HG03135 (cell line): Measurements from ENCODE around the gene KLF1.
"Not testable (repeated sequence)": the region's sequence is repeated elsewhere in the genome, so short reads cannot be mapped to it uniquely, and the experiment has no call there.

Experiments
- ATAC-seq: cut with Tn5 transposase; IDR thresholded peaks from one replicate; pipeline ENCODE4 v1.9.1; 2021; ENCODE audit warnings: mild to moderate bottlenecking, moderate library complexity; ENCODE audit not compliant: unreplicated experiment

Gene KLF1

DNA sequence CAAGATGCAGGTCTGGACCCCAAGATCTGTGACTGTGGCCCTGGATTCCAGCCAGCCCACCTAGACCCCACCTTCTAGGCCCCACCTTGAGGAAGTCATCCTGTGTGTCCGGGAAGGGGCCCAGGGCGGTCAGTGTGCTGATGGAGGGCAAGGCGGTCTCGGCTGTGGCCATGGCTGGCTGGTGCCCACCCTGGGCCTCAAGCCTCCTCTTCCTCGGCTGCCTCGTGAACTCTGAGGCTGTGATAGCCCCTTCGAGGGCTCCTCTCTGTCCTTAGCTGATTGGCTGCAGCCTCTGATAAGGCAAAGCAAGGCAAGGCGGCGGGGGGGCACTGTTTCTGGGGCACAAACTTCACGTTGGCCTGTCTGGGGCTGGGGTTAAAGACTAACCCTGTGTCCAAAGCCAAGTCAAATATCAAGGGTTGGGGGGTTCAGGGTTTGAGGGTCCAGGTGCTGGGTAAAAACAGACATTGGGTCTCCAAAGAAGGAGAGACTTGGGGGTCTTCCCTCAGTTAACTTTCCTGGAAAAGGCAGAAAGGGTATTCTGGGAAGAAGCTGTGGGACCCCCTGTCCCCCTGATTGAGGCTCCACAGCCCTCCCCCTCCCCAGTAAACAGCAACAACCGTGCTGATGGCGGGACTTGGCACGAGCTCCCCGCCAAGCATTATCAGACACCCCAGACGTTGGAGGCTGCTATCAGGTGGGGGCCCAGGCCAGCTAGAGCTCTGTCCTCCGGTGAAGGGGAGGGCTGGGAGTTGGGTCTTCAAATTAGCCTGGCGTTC, at the start of gene KLF1:
Gene KLF1 (minus strand): TSS at position 233 of the 779 bp plus-strand sequence. CDS start 61 bp downstream, at position 172.
- no peak for ATAC-seq

DNA sequence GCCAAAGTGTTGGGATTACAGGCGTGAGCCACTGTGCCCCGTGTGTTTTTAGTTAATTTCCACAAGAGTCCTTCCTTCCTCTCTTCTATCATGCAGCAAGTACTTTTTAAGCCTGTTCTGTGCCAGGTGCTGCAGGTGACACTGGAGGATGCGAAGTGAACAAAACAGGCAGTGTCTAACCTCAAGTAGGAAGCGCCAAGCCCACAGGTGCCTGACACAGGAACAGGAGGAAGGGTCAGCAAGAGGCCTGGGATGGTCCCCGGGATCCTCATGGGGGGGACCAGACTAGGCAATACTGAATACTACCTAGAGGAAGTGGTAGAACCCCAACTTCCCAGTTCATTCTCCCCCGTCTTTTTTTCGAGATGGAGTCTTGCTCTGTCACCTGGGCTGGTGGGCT, 49.6 kb upstream of the KLF1 start:
- no peak for ATAC-seq

DNA sequence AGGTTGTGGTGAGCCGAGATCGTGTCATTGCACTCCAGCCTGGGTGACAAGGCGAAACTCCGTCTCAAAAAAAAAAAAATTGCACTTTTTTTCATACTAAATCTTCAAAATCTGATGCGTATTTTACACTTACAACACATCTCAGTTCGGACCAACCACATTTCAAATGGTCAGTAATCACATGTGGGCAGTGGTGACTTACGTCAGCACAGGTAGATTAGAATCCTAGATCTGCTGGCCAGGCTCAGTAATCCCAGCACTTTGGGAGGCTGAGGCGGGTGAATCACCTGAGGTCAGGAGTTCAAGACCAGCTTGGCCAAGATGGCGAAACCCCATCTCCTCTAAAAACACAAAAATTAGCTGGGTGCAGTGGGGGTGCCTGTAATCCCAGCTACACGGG, 48.1 kb upstream of the KLF1 start:
- no peak for ATAC-seq

DNA sequence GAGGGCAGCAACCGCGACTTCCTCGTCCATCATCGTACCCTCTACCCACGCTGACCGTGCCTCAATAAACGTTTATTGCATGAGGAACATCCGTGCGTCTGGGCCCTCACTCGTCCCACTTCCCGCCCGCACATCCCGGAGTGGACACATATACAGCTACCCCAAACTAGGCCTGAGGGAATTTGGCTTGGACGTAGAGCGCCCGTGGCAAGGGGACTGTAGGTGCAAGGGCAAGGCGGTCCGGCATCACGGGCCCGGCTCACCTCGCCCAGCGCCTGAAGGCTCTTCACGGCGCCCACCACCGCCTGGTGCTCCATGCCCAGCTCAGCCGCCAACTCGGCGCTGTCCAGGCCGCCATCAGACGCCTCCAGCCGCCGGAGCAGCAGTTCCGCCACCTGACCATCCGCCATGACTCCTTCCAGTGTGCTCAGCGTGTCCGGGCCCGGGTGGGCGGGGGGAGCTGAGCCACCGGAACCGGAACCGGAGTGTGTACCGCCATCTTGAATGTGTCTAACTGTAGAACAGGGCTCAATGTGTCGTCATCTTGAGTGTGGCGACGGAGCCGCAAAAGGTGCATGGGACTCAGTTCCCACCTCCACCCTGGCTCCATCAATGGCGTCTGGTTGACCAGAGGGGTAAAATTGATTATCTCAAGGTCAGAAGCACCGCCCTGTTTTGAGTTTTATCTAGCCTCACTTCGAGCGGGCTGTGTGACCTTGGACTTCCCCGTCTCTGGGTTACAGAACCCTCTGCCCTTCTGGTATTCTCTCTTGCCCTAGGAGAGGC, 46.5 kb upstream of the KLF1 start, which contains the start of gene FARSA:
Gene FARSA (minus strand): TSS at position 425 of the 786 bp plus-strand sequence. CDS start 15 bp downstream, at position 410.
- peak; percentile 43 for ATAC-seq

DNA sequence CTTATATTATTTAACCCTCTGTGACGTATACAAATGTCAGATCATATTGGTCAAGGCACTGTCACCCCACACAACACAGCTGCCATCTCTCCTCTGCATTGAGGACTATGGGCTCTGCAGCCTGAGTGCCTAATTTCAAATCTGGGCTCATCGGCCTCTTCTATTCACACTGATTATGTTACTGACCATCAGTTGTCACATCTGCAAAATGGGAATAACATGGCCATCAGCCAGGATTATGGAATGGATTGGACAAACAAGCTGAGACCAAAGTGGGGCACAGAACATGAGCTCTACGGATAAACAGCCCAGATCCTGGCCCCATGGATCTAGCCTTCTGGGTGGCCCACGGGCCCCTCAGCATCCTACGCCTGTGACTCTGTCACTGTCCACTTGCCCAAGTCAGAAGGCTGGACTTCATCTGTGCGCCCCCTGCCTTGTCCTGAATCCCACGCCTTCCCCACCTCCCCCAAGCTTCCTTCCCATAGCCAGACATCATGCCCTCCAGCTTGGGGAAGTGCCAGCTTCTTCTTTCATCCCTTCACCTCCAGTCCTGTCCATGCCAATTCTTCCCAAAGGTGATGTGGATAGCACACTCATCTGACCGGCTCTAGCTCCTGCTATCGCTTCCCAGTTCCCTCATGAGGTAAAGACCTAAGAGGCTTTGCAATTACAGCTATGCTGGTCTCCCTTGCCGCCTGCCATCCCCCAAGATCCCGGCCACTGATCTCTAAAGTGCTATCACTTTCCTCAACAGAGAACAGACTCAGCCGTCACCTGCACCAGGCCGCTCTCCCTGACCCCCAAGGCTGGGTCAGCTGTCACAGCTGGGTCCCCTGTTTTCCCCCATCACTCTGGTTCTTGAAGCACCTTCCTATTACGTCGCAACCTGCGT, 45.6 kb upstream of the KLF1 start:
- ATAC-seq: peak; percentile 14

DNA sequence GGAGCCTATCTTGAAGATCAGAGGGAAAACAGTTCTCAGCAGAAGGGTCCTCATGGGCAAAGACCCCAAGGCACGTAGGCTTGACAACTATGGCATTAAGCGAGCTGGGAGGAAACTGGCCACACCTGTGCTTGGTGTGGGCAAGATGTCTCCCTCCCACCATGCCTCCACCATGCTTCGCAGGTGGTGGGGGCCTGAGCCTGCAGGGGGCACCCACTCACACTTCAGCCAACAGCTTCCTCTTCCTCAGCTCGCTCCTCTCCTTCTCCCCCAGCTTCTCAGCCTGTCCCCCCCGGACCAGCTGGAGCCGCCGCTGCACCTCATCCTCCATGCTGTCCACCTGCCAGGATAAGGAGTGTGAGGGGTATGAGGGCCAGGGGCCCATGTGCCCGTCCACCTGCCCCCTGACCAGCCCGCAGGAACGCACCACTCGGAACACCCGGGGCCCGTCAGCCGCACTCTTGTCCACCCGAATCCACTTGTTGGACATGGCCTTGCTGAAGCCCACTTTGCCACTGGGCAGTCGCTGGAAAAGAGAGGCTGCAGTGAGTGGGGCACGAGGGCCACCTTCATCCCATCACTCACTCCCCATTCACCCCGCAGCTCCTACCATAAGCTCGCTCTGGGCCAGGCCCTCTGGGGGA, 43.1 kb upstream of the KLF1 start:
- ATAC-seq: no peak

DNA sequence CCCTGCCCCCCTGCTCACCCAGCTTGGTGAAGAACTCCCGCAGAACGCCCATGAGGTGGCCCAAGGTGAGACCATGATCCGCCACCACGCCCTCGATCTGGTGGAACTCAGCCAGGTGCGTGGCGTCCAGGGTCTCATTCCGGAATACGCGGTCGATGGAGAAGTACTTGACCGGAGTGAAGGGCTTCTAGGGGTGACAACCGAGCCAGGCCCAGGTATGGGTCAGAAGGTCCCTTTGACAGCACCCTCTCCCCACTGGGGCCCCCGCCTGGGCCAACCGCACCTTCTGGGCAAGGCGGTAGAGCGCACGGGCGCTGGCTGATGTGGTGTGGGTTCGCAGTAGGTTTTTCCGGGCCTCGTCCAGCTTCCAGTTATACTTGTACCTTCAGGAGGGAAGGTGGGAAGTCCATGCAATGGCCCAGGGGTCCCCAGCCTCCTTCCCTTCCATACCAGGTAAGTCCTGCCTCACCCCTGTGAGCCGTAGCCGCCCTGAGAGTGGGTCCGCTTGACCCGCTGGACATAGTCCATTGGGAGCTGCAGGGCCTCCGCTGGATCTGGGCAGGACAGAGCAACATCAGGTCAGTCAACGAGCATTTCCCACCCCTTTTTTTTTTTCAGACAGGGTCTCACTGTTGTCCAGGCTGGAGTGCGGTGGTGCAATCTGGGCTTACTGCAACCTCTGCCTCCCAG, 37.8 kb upstream of the KLF1 start:
- ATAC-seq: no peak

DNA sequence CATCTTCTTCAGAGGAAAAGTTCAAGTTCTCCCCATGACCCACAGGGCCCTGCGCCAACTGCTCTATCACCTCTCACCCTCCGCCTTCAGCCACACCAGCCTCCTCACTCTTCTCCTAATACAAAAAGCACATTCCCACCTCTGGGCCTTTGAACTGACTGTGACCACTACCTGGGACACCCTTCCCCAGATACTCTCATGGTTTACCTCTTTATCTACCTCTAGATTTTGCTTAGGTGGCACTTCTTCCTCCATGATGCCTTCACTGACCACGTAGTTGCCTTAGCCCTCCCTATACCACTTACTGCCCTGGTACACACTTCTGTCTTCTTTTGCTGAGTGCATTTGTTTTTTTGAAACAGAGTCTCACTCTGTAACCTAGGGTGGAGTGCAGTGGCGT, 36.0 kb upstream of the KLF1 start:
- ATAC-seq: no peak

DNA sequence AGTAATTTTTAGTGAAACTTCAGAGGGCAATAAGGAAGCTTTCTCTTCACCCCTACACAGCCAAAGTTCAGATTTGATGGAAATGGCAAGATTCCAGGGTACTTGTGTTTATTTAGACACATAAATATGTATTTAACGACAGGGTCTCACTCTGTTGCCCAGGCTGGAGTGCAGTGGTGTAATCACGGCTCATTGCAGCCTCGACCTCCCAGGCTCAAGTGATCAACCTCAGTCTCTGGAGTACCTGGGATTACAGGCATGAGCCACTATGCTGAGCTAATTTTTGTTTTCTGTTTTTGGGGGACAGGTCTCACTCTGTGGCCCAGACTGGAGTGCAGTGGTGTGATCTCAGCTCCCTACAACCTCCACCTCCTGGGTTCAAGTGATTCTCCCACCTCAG, 34.0 kb upstream of the KLF1 start:
- no peak for ATAC-seq

DNA sequence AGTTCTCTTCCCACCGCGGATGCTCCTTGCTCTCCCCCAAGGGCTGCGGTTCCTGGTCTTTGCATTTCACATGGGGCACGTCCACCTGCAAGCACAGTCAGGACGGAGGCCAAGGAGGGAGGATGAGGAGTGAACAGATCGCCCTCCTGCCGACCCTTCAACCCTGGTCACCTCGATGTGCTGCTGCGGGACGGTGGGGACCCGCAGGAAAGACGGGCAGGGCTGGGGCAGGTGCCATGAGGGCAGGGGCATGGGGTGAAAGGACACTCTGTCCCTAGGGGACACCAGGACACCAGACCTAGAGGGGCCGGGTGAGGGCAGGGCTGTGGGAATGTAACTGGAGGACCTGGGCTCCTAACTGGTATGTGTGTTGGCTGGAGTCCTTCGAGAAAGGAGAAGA, 31.3 kb upstream of the KLF1 start:
- no peak for ATAC-seq

DNA sequence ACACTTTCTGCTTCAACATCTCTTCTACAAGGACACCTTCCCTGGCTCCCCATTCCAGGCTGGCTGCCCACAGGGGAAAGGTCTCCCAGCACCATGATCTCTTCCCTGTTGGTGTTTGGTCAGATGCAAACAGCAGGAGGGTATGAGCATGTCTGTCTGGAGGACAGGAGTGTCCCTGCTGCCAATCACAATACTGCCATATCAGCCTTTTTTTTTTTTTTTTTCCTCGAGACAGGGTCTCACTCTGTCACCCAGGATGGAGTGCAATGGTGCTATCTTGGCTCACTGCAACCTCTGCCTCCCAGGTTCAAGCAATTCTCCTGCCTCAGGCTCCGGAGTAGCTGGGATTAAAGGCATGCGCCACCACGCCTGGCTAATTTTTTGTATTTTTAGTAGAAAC, 28.9 kb upstream of the KLF1 start:
- ATAC-seq: not testable (repeated sequence)

DNA sequence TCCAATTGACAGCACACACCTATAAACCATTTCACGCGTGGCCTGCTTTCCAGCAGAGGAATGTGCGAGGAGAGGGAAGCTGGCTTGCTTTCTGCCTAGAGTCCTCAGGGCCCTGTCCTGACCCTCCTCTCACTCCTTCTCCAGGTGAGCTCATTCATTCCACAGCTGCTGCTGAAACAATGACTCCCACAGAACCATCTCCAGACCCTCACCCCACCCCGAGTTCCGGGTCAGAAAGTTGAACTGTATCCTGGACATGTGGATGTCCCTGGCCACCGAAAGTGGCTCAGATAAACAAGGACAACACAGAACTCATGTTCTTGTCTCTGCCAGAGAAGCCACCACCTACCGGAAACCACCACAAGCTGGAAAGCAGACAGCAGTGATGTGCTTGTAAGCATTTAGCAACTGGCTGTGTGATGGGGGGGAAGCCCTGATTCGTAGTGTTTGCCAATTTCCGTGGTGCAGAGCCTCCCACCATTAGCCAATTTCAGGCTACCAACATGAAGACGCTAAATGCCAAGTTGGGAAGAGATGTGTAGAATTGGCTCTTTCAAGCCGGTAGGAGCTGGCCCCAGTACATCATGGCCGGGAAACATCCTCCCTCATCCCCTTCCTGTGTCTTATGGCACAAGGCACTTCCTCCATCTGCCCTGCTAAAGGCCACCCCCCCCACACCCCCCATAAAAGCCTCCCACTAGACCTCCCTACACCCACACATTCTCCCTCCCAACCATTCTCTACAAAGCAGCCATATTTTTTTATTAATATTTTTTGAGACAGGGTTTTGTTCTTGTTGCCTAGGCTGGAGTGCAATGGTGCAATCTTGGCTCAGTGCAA, 27.1 kb upstream of the KLF1 start:
- ATAC-seq: no peak

DNA sequence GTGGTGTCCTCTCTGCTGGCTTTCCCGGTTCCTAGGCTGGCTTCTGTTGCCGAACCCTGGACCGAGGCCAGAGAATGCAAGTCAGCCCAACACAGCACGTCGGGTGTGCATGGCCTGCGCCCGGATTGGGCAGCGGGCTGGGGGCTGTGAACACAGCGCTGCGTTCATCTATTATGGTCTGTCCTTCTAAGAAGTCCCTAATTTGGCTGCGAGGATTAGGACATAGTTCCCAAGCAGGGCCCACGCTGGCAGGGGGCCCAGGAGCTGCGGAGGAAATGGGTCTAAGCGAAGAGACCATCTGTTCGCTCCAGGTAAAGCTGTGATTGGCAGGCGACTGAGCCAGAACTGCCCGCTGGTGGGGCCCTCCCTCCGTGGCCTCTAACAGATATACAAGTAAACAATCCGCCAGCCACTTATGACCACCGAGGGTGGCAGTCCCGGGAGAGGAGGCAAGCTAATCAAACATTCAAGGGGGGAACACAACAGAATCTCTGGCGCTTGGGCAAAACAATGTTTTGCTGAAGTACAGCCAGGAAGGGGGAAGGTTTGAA, 26.1 kb upstream of the KLF1 start:
- ATAC-seq: no peak

DNA sequence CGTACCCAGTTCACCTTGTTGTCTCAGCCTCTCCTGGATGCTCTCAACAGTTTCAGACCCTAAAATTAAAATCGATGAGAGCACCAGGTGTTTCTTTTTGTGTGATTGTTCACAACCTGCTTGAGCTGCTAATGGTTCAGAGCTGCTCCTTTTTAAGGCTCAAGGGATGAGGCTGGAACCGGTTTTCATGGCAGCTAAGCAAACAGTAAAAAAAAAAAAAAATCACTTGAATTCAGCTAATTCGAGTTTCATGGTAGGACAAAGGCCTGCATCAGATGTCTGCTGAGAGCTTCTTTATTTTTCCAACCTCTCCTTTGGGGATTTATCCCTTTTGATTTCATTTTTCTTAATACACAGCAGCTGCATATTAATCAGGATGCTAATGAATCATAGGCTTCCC, 25.6 kb upstream of the KLF1 start:
- no peak for ATAC-seq

DNA sequence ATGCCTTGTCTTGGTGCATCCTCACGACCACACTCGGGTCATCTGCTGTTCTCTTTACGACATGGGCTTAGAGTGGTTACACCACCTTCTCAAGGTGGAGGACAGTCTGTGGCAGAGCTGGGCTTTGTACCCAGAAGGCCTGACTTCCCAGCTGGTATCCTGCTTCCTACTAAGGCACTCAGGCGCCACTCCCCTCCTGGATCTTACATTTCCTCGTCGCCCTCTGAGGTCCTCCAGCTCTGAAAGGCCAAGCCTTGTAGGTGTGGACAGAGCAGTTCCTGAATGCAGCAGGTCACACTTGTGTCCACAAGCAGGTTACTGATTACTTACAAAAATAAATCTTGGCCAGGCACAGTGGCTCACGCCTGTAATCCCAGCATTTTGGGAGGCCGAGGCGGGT, 20.2 kb upstream of the KLF1 start:
- ATAC-seq: no peak

DNA sequence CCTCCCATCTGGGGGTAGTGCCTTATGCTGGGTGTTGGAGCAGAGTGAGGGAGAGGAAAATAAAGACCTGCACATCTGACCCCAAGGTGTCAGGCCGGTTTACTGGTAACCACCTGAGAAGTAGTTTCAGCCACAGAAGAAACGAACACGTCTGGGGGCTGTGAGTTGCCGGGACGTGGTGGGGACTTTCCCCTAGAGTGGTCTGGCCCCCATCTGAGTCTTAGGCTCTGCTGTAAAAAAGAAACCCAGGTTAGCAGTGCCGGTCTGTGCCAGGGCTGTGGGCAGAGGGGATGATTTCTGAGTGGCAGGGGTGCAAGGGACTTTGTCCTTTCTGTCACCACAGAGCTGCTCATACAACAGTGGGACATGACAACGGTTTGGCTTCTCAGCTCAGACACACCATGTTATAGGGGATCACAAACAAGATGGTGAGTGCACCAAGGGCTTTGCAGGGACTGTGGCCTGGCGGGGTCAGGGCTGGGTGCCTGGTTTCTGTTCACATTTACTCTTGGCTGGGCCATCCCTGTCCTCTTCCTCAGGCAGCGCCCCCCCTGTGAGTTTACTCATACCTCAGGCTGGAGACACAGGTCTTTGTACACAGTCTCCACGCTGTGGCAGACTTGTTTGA, 13.0 kb upstream of the KLF1 start:
- peak; percentile 80 for ATAC-seq

DNA sequence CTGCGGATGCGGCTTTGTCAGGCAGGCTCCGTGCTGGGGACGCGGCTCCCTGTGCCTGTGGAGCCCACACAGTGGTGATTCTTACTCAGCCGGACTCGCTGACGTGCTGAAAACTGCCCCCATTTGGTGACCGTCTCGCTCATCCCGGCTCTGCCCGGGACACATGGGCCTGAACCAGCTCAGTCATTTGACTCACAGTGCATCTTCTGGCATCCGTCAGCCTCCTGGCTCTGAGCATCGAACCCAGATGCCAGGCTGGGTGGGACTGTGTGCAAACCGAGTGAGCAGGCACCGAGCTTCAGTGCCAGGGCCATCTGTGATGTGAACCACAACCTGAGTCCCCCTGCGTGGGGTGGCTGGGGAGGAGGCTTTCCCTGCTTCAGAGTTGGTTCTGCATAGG, 9.5 kb upstream of the KLF1 start:
- ATAC-seq: no peak

DNA sequence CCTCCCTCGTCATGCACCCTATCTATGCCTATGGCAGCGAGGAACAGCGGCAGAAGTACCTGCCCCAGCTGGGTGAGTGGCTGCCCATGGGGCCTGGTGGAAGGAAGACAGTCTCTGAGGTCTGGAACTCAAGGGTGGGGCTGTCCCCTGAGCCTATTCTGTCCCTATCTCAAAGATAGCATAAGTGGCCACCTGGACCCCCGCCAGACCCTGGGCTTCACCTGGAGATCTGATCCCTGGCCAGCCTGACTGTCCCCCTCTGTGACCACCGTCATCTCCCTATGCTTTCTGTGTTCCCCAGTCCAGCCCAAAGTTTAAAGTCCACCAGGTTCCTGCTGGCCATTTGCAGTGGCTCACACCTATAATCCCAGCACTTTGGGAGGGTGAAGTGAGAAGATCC, 6.6 kb upstream of the KLF1 start:
- ATAC-seq: no peak
